SW 1271 (cell line): ENCODE results near the gene NEU3.
"Not testable (repeated sequence)": the region's sequence is repeated elsewhere in the genome, so short reads cannot be mapped to it uniquely, and the experiment has no call there.

Source experiments
- DNase-seq, 2 experiments: peaks; one replicate each; lab custom pipeline; 2025; lab: John Stamatoyannopoulos, UW

NEU3 gene

DNA sequence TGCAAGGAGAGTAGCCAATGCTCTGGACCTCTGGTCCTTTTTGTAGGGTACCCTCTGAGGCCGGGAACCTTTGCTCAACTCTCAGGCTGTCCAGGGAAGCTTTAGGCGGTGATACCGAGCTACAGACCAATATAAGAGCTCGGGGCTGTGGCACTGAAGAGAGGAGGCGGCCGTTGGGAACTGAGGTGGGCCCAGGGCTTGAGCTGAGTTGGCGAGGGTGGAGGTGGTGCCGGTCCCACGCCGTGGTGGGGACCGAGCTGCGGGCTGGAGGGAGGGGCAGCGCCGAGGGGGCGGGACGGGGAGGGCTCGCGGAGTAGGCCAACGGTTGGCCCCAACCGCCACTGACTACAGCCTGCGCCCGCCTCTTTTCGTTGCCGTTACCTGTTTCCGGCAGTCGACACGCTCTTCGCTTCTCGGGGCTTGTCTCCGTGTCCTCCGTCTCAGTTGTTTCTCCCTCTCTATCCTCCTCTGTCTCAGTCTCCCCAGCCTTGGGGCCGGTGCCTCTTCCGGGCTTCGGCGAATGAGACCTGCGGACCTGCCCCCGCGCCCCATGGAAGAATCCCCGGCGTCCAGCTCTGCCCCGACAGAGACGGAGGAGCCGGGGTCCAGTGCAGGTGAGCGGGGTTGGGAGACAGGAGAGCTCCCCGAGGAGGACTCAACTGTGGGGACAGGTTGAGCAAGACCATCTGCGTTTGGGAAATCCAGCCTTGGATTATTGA is at the start of gene NEU3:
TSS of gene NEU3 (plus strand) at position 393 of the 719 bp plus-strand sequence. CDS start at position 521, 128 bp downstream.
- DNase-seq: peak; percentile 82 to 91

DNA sequence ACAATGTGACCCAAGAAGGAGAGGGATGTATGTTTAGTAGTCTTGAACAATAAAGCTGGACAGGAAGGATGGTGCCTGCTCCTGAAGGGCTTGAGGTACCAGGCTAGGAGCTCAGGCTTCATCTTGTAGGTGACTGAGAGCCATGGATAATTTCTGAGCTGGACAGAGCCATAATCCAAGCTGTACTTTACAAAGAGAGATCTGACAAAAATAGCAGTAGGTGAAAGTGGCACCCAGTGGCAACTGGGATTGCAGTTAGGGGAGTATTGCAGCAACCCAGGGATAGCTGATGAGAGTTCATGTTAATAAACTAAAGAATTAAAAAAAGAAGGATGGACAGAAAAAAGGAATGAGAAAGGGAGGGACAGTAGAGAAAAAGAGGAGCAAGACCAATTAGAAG is 47.2 kb upstream of the NEU3 start:
- no peak for DNase-seq

DNA sequence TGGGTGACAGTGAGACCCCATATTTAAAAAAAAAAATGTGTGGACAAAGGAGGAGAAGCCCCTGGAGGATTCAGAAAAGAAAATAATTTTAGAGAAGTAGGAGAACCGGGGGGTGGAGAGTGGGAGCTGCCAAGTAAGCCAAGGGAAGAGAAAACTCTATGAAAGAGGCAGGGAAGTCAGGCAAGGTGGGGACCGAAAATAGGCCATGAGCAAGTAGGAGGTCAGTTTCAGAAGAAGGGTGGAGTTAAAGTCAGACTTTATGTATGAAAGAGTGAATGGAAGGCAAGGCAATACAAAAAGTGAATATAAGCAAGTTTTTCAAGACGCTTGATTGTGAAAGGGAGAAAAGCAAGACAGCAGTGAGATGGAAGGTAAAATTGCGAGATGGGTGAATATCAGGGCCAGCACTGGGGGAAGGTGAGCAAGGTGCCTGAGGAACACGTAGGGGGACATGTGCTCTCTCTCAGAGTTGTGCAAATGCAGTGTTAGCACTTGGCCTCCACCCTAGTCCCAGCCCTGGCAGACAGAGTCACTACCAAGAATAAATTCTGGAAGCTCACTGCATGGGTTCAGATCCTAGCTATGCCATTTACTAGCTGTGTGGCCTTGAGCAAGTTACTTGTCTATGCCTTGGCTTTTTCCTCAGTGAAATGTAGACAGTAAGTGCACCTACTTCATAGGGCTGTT is 46.5 kb upstream of the NEU3 start:
- no peak for DNase-seq

GRCh38 chr11:74948546-74948897 is 40.2 kb upstream of the NEU3 start:
- DNase-seq: peak in 1 of 2 experiments; percentile 63

GRCh38 chr11:74948898-74949752 is 39.6 kb upstream of the NEU3 start, which contains the start of the genes SPCS2 and XRRA1:
SPCS2 (plus strand) TSS chr11:74949266; CDS start chr11:74949286, 20 bp downstream.
XRRA1 (minus strand) TSS chr11:74949091; CDS start chr11:74940878, 8,213 bp downstream.
- DNase-seq: peak; percentile 96 to 98

- DNase-seq: no peak
Observed at GRCh38 chr11:74949753-74950137, 39.0 kb upstream of the NEU3 start.

DNA sequence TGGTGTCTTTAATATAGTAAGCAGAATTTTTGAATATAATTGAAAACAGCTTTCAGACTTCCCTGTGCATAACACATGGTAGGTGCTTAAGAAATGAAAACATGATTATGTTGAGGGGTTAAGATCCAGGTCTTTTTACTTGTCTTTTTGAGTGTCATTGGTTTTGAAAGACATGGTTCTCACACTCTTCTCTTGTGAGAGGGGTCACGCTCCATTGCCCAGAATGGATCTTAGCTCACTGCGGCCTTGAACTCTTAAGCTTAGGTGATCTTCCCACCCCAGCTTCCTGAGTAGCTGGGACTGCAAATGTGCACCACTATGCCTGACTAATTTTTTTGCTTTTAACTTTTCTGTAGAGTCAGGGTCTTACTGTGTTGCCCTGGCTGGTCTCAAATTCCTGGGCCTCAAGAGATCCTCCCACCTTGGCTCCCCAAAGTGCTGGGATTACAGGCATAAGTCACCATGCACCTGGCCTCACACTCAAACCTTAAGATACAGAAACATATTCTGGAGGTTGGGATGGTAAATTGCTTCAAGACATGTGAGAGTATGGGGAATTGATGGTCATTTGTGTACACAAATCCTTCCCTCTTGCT is 38.3 kb upstream of the NEU3 start:
- DNase-seq: no peak

DNA sequence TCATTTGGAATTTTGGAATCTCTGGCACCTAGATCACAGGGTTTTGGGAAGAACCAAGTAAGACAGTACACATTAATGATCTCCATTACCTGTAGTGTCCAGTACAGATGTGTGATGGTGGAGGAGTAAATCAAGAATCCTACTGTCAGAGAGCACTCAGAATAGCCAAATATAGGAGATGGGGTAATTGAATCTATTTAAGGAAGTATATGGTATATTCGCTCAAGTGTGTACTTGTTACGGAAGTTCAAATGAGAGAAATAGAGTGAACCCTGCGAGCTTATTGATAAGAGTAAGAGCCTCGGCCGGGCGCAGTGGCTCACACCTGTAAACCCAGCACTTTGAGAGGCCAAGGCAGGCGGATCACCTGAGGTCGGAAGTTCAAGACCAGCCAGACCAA is 37.5 kb upstream of the NEU3 start:
- no peak for DNase-seq

DNA sequence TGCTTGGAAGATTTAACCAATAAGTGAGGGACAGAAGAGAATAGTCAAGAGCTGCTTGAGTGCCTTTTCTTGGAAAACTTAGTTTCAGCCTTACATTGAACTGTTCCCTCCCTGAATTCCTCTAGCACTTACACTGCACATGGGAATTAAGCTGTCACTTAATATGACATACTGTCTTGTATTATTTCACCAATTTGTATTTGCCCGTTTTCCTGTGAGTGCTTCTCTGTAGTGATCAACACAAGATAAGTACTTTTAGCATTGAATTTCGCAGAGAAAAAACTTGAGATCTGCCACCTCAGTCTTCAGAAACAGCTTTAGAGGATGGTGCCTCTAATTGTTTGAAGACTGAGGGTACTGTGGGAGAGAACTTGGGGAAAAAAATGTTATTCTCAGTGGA is 36.0 kb upstream of the NEU3 start:
- DNase-seq: no peak

DNA sequence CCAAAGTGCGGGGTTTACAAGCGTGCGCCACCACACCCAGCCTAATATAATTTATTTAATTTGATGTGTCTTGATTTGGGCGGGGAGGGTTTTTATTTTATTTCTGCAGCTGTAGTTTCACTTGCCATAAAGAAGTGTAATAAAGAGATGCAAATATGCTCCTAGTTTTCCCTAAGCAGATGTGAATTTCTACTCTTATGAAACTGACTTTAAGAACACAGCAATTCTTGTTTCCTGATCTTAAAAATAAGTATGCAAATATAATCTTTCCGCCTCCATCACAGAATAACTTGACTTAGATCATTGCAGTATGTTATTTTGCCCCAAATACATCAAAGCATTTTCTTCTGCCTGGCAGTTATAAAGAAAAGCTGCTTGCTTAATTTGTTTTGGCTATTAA is 35.3 kb upstream of the NEU3 start:
- DNase-seq: no peak

DNA sequence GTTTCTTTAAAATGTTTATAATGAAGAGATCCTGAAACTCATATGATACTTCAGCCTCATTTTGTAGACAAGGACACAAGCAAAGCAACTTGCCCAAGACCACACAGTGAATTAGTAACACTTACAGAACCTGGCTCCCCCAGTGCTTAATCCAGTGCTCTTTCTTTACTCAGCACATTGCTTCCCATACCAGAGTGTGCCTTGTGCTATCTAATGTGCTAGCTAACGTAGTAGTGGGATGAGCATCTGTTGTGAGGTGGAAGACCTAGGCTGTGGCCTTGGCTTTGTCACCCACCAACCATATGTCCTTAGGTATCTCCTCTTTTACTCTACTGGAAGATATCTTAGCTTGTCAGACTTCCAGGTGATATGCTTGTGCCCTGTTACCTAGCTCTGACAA is 34.5 kb upstream of the NEU3 start:
- DNase-seq: no peak

DNA sequence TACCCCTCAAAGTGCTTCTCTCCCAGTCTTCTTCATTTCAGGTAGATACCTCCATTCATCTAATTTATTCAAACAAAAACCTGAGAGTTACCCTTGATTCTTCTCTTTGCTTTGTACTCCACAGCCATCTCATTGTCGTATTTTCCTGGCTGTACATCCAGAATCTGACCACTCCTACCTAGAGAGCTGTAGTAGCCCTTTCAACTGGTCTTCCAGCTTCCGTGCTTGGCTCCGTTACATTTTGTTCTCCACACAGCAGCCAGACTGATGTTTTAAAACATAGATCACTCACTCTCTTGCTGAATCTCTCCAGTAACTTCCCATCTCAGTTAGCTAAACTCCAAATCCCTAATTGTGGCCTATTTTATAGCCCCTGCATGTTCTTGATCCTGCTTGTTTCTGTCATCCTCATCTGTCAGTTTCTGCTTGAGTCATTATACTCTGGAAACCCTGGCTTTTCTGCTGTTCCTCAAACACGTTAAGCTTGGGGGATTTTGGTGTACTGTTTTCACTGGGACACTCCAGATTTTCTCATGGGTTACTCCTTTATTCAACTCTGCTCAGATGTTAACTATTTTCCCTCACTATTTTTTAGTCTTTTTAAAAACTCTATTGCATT is 32.2 kb upstream of the NEU3 start:
- no peak for DNase-seq

DNA sequence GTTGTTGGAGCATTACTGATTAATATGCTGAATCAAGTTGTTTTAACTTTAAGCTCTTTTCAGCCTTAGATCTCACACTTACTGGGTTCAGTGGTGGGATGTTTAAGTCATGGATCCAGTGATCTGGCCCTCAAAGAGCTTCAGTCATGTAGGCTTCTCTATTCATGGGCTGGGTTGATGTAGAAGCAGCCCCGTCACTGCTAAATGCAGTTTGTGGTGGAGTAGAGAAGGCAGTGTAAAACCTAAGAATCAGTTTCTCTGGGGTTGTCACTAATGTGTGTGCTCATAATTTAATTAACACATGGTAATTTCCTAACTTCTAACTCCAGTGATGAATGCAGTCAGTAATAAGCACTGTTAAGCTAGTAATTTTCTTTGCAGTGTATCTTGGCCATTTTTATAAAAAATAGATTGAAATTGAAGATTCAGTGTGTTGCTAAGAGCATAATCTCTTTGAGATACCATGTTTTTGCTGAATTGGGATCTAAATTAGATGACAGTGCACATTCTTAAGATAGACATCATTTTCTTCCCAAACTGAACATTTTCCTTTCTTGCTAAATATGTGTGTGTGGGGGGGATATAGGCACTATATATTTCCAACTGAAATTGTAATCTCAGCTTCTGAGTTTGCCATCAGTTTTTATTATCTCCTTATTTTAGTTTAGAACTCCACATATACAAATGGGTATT is 30.6 kb upstream of the NEU3 start:
- no peak for DNase-seq

DNA sequence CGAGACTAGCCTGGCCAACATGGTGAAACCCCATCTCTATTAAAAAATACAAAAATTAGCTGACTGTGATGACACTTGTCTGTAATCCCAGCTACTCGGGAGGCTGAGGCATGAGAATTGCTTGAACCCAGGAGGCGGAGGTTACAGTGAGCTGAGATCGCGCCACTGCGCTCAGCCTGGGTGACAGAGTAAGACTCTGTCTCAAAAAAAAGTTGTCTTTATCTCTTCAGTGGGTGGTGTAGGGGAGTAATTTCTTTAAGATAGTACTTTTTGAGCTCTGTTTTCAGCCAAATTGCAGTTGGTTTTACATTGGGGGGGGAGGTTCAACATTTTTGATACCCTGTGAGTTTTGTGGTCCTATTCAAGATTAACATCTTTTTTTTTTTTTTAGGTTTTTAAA is 28.6 kb upstream of the NEU3 start:
- DNase-seq: not testable (repeated sequence)

GRCh38 chr11:74966651-74967050 is 22.1 kb upstream of the NEU3 start:
- DNase-seq: no peak

DNA sequence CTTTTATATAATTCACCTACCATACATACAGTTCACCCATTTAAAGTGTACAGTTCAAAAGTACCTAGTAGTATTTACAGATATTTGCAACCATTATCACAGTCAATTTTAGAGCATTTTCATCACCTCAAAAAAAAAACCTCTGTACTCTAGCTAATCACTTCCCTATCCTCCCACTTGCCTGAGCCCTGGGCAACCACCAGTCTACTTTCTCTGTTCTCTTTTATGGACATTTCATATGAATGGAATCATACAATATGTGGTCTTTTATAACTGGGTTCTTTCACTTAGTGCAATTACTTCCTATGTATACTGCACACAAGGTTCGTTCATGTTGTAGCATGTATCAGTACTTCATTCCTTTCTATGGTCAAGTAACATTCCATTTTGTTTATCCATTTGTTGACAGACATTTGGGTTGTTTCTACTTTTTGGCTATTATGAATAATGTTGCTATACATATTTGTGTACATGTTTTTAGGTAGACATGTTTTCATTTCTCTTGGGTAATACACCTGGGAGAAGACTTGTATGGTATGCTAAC is 17.8 kb upstream of the NEU3 start:
- DNase-seq: no peak

GRCh38 chr11:74971424-74971823 is 17.3 kb upstream of the NEU3 start:
- DNase-seq: no peak

DNA sequence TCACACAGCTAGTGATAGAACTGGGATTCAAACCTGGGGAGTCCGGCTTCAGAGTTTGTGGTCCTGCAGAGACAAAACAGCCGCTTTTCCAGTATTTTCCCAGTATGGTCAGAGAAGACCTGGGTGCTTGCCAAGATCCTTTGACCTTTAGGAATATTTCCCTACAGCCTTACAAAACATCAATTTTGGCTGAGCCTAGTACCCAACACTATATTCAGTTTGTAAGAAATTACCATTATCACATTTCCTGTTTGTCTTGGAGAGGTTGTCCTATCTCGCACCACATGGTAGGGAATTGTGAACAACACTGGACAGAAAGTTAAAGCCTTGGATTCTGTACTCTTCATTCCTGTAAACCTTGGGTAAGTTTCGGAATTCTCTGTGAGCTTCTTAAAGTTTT is 10.7 kb upstream of the NEU3 start:
- DNase-seq: no peak

DNA sequence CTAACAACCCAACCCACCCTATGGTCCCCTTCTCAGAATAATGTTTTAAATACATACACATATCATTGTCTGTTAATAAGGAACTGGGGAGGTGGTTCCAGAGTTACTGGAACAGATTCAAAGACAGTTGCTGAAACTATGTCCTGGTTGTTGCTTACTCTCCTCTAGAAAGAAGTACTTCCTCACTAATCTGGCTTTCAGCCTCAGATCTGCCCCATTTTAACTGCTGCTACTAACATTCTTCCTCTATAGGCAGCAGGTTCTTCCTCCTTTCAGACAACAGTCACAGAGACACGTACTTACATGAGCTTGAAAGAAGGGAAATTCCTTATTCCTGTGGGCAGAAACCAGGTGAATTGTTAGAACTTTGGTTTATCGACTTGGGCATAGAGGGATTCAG is 8.1 kb upstream of the NEU3 start:
- no peak for DNase-seq

- no peak for DNase-seq
Observed at GRCh38 chr11:74981888-74982287, 6.8 kb upstream of the NEU3 start.

- DNase-seq: no peak
Observed at GRCh38 chr11:74984070-74984469, 4.7 kb upstream of the NEU3 start.
